Left hindlimb (tissue), 1 donor: ENCODE measurements around the gene ISLR.

ENCODE experiments used
- DNase-seq: peaks from one replicate; pipeline ENCODE4 v3.0.0-alpha.2; 2018

The ISLR gene

DNA sequence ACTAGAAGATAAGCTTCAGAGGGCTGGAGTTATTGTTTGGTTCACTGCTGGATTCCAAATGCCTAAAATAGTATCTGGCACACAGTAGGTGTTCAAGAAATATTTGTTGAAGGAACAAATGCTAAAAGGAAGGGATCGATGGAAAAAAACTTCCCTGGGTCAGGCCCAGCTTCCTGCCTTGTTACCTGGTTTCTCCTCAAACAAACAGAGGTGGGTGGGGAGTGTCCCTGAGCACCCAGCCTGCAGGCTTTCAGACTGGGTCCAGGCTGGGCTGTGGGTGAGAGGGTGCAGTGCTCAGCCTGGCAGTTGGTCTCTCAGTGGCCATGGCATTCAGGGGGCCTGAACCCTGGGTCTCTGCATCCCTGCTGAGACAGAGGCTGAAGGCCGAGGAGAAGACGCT is 43.4 kb downstream of the ISLR start:
- DNase-seq: no peak

DNA sequence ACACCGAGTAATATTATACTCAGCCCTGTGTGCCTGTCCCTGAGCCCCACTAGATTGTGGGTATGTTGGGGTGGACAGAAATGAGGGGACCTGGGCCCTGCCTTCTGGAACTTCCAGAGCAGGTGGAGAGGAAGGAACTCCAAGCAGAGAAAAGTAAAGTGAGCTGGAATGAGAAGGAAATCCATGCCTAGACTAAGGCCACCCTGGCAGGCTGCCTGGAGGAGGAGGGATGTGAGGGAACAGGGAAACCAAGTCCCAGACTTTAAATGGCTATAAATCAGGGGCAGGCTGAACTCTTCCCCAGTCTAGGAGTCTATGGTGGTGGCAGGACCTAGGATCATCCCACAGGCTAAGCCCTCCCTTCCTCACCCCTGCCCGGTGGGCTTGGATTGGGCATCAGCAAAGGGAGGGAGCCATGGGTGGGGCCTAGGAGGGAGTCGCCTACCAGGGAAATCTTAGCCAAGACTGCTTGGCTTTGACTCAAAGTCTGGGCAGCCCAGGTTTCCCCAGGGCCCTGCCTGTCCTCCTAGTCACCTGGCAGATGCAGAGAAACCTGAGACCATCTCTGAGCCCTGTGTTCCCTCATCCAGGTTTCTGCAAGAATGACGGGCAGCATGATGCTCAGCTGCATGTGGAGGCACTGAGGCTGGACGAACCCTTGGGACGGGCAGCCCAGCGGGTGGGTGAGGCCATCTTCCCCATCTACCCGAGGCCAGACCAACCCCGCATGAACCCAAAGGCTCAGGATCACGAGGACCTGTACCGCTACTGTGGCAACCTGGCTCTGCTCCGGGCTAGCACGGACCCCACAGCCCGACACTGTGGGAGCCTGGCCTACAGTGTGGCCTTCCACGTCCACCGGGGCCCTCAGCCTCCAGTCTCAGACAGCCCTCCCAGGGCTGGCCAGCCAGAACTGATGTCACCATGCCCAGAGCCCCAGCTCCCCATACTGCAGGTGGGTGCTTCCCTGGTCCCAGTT is 44.7 kb downstream of the ISLR start:
- no peak for DNase-seq

DNA sequence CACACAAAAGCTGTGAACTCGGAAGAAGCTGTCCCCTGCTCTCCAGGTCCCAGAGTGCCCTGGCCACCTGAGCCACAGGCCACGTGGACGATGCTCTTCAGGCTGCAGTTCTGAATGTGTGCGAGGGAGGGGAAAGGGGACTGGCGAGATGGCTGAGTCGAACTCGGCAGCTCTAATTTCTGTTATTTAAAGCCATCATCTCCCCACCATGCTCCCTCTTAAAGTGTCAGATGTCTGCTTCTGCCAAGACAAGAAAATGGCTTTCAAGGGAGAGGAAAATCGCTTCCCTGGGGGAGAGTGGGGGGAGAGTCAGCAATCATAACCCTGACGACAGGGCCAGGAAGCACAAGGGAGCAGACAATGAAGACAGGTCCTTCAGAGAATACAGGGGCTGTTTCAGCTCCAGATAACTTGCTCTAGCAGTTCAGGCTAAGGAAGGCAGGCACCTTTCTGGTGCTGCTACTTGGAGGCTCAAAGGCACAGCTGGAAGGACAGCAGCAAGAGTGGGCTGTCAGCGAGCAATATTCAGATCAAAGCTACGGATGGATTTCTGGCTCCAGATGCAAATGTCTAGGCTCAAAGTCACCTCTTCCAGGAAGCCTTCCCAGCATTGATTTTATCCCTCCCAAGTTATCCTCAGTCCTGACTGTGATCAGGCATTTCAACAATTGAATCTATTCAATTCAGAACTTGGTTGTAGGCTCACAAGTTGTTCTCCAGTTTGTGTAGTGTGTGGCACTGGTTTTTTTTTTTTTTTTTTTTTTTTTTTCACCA is 47.2 kb downstream of the ISLR start:
- DNase-seq: no peak

- DNase-seq: no peak
These were observed 48.1 kb downstream of the ISLR start for GRCh38 chr15:74221399-74222239.

DNA sequence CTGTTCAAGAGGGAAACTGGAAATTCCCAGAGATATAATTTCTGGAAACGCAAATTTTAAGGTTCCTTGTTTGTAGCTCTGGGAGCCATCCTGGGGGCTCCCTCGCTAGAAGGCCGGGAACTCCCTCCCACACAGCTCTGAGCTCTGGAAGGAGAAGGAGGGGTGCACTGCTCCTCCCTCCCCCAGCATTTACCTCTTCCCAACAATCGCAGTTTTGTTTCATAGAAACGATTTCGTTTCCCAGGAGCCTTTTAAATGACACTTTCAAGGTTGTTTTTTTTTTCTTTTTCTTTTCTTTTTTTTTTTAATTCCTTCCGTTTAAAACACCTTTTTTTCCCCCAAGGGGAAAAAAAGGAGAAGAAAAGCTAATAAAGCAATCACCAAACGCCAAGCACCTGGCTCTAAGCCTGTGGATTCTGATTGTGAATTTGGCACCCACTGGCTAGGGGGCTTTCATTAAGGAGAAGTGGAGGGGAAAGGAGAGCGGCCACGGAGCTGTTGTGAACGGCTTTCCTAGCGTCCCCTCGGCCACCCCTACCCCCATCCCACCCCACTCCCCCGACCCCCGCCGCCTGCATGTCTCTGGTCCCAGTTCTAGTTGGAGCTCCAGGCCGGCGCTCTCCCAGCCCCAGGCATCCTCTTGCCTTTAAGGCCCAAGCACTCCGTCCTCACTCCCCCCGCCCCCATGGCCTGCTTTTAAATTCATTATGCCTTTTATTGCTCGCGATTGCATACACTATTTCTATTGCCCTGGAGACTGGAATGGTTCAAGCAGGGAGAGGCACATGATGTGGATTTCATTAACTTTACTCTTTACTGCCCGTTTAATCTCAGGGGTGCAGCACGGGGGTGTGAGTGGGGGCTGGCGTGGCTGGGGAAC is 49.0 kb downstream of the ISLR start:
- no peak for DNase-seq

DNA sequence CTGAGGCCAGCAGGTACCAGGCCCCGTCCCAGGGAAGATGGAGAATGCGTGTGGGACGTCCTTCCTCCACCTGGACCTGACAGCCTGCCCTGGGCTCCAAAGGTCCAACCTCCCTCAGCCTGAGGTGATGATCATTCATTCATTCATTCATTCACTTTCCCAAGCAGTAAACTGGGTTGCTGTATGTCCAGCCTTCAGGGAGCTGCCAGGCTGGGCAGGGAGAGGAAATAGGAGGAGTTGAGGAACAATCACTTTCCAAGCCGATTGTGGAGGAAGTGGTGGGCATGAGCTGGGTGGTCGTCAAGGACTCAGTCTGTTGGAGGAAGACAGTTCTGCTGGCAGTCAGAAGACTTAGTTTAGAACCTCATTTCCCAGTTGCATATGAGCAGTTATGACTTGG is 52.4 kb downstream of the ISLR start:
- DNase-seq: no peak
